Measurements from ENCODE around the gene TMPRSS11A.

The TMPRSS11A gene

GRCh38 chr4:67880866-67881610 lies 82.3 kb downstream of the TMPRSS11A start:
- TF ChIP-seq CTCF (IDR thresholded peaks at IDR 0.05) = no peak
- DNase-seq (ENCODE audit: low spot score) = no peak
- Histone ChIP-seq H3K4me3 (no peak overlapping the region), H3K27ac (no peak overlapping the region)

GRCh38 chr4:67879486-67879885 lies 83.8 kb downstream of the TMPRSS11A start:
- H3K4me3 ChIP-seq = no peak overlapping the region
- TF ChIP-seq CTCF (IDR thresholded peaks at IDR 0.05) = no peak
- no peak overlapping the region for H3K27ac ChIP-seq

GRCh38 chr4:67877086-67877485 lies 86.2 kb downstream of the TMPRSS11A start:
- no peak overlapping the region for H3K4me3 ChIP-seq
- no peak overlapping the region for H3K27ac ChIP-seq
- TF ChIP-seq CTCF (IDR thresholded peaks at IDR 0.05) = no peak
- DNase-seq (ENCODE audit: low spot score) = no peak

More at GRCh38 chr4:67879486-67879885, 83.8 kb downstream of the TMPRSS11A start:
- no peak for DNase-seq (ENCODE audit: low spot score)

GRCh38 chr4:67874986-67875385 lies 88.3 kb downstream of the TMPRSS11A start:
- no peak overlapping the region for H3K4me3 ChIP-seq
- H3K27ac ChIP-seq = no peak overlapping the region
- no peak for TF ChIP-seq CTCF (IDR thresholded peaks at IDR 0.05)
- no peak for DNase-seq (ENCODE audit: low spot score)

- Histone ChIP-seq H3K4me3 (no peak overlapping the region), H3K27ac (no peak overlapping the region)
- TF ChIP-seq CTCF (IDR thresholded peaks at IDR 0.05) = no peak
- DNase-seq (ENCODE audit: low spot score) = no peak
These were observed 90.2 kb downstream of the TMPRSS11A start for GRCh38 chr4:67873116-67873515.

- no peak for DNase-seq (ENCODE audit: low spot score)
- H3K4me3 ChIP-seq = no peak overlapping the region
- no peak for TF ChIP-seq CTCF (IDR thresholded peaks at IDR 0.05)
- H3K27ac ChIP-seq = no peak overlapping the region
These were observed 91.4 kb downstream of the TMPRSS11A start for GRCh38 chr4:67871867-67872266.

- no peak for DNase-seq (ENCODE audit: low spot score)
- no peak overlapping the region for H3K4me3 ChIP-seq
- no peak for TF ChIP-seq CTCF (IDR thresholded peaks at IDR 0.05)
- H3K27ac ChIP-seq = no peak overlapping the region
These were observed 93.6 kb downstream of the TMPRSS11A start for GRCh38 chr4:67869580-67870190.
